GM12875 (cell line): ENCODE measurements around the gene GALR3.

Experiments
- H3K4me3 ChIP-seq: one replicate; pipeline ENCODE4 v1.5.1; 2011; ENCODE audit warnings: low read depth, low read length, control low read depth
- TF ChIP-seq, protein P1 (sequence below): IDR thresholded peaks from 2 replicates; pipeline ENCODE4 v1.5.1; 2011; ENCODE audit warnings: low read depth, mild to moderate bottlenecking, control low read depth, inconsistent platforms, low read length, moderate library complexity, borderline replicate concordance; ENCODE audit not compliant: insufficient read depth

GALR3 gene

DNA sequence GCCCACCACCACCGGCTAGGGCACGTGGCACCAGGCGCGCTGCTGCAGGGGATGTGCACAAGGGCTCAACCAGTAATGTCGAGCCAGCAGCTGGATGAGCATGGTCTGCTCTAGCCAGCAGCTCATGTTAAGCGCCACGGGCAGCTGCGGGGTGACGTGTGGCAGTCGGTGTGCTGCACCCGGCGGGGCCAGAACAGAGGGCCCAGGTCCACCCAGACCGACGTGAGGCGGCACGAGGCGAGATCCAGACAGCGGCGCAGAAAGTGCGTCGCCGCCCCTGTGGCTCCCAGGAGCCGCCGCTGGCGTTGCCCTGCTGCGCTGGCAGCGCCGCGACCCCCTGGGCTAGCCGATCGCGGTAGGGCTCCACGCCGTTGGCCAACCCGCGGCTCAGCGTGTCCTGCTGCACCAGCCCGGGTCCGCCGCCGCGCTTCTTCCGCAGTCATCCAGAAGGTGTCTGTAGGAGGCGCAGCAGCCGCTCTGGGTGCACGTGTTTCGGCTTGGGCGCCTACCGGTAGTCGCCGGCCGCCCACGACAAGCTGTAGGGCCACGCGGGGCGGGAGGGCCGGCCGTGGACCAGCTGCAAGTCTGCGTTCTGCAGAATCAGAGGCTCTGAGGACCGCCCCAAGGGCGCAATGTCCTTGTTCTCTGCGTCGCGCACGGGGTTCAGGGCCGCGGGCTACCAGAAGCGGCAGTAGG is 4.6 kb upstream of the GALR3 start:
- TF ChIP-seq, protein P1, sequence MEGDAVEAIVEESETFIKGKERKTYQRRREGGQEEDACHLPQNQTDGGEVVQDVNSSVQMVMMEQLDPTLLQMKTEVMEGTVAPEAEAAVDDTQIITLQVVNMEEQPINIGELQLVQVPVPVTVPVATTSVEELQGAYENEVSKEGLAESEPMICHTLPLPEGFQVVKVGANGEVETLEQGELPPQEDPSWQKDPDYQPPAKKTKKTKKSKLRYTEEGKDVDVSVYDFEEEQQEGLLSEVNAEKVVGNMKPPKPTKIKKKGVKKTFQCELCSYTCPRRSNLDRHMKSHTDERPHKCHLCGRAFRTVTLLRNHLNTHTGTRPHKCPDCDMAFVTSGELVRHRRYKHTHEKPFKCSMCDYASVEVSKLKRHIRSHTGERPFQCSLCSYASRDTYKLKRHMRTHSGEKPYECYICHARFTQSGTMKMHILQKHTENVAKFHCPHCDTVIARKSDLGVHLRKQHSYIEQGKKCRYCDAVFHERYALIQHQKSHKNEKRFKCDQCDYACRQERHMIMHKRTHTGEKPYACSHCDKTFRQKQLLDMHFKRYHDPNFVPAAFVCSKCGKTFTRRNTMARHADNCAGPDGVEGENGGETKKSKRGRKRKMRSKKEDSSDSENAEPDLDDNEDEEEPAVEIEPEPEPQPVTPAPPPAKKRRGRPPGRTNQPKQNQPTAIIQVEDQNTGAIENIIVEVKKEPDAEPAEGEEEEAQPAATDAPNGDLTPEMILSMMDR = peak; percentile 48; the same call in 1 of the 2 replicates
- H3K4me3 ChIP-seq = peak overlapping the region; percentile 38

DNA sequence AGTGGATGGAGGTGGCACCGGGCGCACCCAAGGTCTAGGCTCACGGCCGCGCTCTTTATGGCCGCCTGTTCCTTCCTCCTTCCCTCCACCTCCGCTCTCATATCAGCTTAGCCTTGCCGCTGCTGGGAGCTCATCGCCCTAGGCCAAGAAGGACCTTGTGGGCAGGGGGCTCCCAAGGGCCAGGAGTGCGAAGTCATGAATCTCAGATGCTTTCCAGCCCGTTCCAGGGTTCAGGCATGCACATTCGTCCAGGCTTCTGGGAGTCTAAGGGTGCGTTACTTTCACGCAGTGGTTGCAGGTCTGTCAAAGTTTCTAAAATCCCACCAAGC is 4.1 kb upstream of the GALR3 start:
- H3K4me3 ChIP-seq = no peak overlapping the region
- TF ChIP-seq, protein P1 = no peak

DNA sequence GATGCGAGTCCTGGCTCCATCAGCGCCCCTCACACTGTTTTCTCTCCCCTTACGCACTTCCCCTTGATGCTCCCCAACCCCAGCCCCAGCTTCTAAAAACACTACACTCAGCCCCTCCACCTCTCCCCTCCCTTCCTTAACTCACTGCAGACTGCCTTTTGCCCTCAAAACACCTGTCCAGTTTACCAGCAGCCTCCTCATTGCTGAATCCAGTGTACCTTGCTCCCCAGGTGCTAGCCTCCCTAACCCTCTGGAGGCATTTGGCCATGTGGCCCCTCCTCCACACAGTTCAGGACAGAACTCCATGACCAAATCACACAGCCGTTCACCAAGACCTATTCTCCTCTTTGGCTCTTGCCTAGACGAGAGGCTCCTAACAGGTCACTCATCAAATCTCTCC is 2.8 kb upstream of the GALR3 start:
- TF ChIP-seq, protein P1 = no peak
- H3K4me3 ChIP-seq = no peak overlapping the region

DNA sequence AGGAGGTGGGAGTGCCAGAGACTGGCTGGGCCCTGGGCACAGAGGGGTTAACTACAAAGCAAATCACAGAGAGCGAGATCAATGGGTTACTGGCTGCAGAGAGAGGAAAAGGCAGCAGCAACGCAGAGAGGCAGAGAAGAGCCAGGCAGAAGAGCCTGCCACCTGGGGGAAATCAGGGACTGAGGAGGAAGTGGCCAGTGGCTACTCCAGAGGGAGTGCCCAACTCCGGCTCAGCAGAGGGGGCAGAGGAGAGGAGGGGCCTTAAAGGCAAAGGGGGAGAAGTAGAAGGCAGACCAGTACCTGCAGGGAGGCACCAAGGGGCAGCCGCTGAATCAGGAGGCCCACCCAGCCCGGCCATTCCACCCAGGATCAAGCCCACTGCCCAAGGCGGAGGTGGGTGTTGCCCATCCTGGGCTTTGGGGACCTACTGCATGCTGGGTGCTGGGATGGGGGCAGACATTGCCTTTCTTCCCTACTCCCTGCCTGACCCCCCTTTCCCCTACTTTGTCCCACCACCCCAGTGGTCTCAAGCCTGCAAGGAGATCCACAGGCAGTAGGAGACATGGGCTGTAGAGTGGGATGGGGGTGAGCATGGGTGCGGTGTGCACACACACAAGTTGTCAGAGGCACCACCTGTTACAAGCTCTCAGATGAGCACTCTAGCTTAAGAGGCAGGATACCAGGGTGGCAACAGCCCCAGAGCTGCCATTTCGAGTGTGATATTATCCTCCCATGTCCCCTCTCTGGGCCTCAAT is 926 bp upstream of the GALR3 start:
- H3K4me3 ChIP-seq = no peak overlapping the region
- TF ChIP-seq, protein P1 = no peak

DNA sequence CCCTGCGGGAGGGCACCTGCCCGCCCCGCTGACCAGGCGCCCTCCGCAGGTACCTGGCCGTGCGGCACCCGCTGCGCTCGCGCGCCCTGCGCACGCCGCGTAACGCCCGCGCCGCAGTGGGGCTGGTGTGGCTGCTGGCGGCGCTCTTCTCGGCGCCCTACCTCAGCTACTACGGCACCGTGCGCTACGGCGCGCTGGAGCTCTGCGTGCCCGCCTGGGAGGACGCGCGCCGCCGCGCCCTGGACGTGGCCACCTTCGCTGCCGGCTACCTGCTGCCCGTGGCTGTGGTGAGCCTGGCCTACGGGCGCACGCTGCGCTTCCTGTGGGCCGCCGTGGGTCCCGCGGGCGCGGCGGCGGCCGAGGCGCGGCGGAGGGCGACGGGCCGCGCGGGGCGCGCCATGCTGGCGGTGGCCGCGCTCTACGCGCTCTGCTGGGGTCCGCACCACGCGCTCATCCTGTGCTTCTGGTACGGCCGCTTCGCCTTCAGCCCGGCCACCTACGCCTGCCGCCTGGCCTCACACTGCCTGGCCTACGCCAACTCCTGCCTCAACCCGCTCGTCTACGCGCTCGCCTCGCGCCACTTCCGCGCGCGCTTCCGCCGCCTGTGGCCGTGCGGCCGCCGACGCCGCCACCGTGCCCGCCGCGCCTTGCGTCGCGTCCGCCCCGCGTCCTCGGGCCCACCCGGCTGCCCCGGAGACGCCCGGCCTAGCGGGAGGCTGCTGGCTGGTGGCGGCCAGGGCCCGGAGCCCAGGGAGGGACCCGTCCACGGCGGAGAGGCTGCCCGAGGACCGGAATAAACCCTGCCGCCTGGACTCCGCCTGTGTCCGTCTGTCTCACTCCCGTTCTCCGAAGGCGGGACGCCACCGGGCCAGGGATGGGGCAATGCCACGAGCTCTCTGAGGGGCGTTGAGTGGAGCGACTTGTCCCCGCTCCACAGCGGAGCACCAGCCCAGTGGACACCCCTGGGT is 1.8 kb downstream of the GALR3 start:
- TF ChIP-seq, protein P1 = no peak
- no peak overlapping the region for H3K4me3 ChIP-seq

DNA sequence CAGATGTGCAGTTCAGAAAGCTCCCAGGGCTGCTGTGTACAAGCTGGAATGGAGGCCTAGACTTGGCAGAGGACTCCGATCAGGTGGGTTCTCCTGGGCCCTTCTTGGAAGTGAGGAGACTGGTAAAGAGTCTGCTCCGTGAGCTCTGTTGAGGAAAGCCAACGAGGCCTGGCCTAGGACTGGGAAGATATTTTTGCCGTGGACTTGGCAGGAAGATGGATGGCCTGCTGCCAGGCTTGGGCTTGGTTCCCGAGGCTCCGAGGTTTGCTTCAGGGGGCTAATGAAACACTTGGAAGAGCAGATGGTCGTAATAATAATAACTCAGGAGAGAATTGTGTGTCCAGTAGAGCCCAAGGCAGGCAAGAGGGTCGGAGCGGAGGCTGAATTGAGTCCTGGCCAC is 3.9 kb downstream of the GALR3 start:
- no peak overlapping the region for H3K4me3 ChIP-seq
- TF ChIP-seq, protein P1 = no peak
